GM06990 (cell line): ENCODE measurements around the gene ZNF853.

Experiments used
- DNase-seq: peaks from one replicate; pipeline ENCODE4 v3.0.0-alpha.2; 2011; ENCODE audit not compliant: insufficient read length; ENCODE audit errors: extremely low read depth
- H3K27me3 ChIP-seq: replicated peaks from 2 replicates; pipeline ENCODE4 v1.6.0; 2011; ENCODE audit warnings: low read length; ENCODE audit not compliant: control insufficient read depth, insufficient read depth
- H3K36me3 ChIP-seq: 2 replicates; pipeline ENCODE4 v1.5.1; 2011; ENCODE audit warnings: low read length; ENCODE audit not compliant: control insufficient read depth, insufficient read depth
- H3K4me3 ChIP-seq: replicated peaks from 2 replicates; pipeline ENCODE4 v1.5.1; 2011; ENCODE audit warnings: low read depth, mild to moderate bottlenecking, control low read depth, low read length
- TF ChIP-seq, protein P1 (sequence below): IDR thresholded peaks from 2 replicates; pipeline ENCODE4 v1.5.1; 2011; ENCODE audit warnings: low read length, control low read depth, mild to moderate bottlenecking, inconsistent platforms; ENCODE audit not compliant: insufficient read depth, poor library complexity, severe bottlenecking

The ZNF853 gene

DNA sequence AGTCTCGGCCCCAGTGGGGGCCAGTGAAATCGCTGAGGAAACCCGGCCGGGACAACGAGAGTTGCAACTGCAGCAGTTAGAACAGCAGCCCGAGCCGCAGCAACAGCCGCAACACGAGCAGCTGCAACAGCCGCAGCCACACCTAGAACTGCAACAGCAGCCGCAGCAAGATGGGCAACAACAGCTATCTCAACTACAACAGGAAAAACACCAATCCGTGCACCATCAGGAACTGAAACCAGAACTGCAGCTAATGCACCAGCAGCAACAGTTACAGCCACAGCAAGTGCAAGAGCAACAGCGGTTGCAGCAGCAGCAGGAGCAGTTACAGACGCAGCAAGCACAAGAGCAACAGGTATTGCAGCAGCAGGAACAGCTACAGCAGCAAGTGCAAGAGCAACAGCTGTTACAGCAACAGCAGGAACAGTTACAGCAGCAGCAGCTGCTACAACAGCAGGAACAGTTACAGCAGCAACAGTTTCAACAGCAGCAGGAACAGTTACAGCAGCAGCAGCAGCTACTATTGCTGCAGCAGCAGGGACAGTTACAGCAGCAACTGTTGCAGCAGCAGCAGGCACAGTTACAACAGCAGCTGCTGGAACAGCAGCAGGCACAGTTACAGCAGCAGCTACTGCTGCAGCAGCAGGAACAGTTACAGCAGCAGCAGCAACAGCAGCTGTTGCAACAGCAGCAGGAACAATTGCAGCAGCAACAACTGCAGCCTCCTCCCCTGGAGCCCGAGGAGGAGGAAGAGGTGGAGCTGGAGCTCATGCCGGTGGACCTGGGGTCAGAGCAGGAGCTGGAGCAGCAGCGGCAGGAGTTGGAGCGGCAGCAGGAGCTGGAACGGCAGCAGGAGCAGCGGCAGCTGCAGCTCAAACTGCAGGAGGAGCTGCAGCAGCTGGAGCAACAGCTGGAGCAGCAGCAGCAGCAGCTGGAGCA lies 6.1 kb downstream of the ZNF853 start:
- DNase-seq = no peak
- H3K4me3 ChIP-seq = no peak overlapping the region
- H3K27me3 ChIP-seq = no peaks in the 10 kb centered on the region; the same call in 1 of the 2 replicates
- no peaks in the 10 kb centered on the region for H3K36me3 ChIP-seq
- TF ChIP-seq, protein P1, sequence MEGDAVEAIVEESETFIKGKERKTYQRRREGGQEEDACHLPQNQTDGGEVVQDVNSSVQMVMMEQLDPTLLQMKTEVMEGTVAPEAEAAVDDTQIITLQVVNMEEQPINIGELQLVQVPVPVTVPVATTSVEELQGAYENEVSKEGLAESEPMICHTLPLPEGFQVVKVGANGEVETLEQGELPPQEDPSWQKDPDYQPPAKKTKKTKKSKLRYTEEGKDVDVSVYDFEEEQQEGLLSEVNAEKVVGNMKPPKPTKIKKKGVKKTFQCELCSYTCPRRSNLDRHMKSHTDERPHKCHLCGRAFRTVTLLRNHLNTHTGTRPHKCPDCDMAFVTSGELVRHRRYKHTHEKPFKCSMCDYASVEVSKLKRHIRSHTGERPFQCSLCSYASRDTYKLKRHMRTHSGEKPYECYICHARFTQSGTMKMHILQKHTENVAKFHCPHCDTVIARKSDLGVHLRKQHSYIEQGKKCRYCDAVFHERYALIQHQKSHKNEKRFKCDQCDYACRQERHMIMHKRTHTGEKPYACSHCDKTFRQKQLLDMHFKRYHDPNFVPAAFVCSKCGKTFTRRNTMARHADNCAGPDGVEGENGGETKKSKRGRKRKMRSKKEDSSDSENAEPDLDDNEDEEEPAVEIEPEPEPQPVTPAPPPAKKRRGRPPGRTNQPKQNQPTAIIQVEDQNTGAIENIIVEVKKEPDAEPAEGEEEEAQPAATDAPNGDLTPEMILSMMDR = no peak

DNA sequence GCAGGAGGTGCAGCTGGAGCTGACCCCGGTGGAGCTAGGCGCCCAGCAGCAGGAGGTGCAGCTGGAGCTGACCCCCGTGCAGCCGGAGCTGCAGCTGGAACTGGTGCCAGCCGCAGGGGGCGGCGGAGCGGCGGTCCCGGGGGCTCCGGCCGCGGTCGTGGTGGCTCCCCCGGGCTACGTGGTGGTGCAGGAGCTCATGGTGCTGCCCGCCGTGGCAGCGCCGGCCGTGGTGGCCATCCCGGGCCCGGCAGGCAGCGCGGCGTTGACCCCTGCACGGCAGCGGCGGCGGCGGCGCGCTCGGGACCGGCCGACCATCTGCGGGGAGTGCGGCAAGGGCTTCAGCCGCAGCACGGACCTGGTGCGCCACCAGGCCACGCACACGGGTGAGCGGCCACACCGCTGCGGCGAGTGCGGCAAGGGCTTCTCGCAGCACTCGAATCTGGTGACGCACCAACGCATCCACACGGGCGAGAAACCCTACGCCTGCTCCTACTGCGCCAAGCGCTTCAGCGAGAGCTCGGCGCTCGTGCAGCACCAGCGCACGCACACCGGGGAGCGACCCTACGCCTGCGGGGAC lies 6.8 kb downstream of the ZNF853 start:
- TF ChIP-seq, protein P1 = no peak
- DNase-seq = no peak
- Histone ChIP-seq H3K36me3 (no peaks in the 10 kb centered on the region), H3K4me3 (no peak overlapping the region), H3K27me3 (no peaks in the 10 kb centered on the region; the same call in 1 of the 2 replicates)

DNA sequence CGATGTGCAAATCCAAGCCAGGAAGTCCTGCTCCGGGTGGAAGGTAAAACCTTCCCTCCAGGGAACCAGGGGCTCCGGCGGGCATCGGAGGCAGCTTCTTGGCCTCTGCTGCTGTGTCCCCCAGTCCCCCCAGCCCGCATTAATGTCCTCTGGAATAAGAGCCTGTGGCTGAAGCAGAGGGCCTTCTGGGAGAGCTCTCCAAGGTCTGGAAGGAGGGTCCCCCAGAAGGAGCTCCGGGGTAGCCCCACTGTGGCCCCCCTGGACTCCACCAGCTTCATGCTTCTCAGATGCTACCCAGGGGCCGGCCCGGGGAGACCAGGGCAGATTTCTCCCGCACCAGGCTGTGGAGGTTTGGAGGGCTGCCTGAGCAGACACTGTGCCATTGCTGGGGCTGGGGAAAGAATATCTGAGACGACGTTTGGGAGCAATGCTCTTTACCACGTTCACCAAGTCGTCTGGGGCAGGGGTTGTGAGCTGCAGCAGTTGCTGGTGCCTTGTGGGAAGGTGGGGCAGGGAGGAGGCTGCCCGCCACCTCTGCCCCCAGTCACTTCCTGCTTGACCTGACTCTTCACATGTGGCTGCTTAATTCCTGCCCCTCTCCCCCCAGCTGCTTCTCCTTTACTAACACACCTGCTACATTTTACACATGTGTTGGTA lies 8.3 kb downstream of the ZNF853 start:
- TF ChIP-seq, protein P1 = no peak
- Histone ChIP-seq H3K27me3 (no peaks in the 10 kb centered on the region), H3K36me3 (no peaks in the 10 kb centered on the region), H3K4me3 (no peak overlapping the region)
- DNase-seq = no peak

DNA sequence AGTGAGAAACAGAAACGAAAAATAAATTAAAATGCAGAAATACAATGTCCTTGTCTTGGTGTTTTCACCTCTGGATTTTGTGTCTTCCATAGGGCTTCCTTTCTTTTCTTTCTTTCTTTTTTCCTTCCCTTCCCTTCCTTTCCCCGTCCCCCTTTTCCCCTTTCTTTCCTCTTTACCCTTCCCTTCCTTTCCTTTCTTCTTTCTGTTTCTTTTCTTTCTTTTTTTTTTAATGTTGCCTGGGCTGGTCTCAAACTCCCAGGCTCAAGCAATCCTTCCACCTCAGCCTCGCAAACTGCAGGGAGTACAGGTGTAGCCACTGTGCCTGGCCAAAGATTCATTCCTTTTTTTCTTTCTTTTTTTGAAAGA lies 8.8 kb downstream of the ZNF853 start:
- no peak overlapping the region for H3K4me3 ChIP-seq
- no peak for DNase-seq
- no peaks in the 10 kb centered on the region for H3K27me3 ChIP-seq
- TF ChIP-seq, protein P1 = no peak
- H3K36me3 ChIP-seq = no peaks in the 10 kb centered on the region

DNA sequence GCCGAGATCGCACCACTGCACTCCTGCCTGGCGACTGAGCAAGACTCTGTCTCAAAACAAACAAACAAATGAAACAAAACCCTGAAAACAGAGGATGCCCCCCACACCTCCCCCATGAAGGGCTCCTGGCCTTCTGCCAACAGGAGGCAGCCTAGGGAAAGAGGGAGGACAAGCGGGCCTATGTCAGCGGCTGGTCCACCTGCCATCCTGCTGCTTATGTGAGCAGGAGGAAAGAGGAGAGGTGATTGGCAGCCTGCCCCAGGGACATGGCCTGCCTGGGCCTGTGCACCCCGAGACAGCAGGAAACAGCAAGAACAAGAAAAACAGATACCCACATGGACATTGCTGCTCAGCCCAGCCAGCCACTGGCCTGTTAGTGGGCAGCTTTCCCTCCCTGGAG lies 12.6 kb downstream of the ZNF853 start:
- no peak for DNase-seq
- TF ChIP-seq, protein P1 = no peak
- Histone ChIP-seq H3K36me3 (no peaks in the 10 kb centered on the region), H3K27me3 (no peaks in the 10 kb centered on the region), H3K4me3 (no peak overlapping the region)
